ENCODE measurements around the gene NMRK2.
"Not testable (repeated sequence)": the region's sequence is repeated elsewhere in the genome, so short reads cannot be mapped to it uniquely, and the experiment has no call there.

Gene NMRK2

DNA sequence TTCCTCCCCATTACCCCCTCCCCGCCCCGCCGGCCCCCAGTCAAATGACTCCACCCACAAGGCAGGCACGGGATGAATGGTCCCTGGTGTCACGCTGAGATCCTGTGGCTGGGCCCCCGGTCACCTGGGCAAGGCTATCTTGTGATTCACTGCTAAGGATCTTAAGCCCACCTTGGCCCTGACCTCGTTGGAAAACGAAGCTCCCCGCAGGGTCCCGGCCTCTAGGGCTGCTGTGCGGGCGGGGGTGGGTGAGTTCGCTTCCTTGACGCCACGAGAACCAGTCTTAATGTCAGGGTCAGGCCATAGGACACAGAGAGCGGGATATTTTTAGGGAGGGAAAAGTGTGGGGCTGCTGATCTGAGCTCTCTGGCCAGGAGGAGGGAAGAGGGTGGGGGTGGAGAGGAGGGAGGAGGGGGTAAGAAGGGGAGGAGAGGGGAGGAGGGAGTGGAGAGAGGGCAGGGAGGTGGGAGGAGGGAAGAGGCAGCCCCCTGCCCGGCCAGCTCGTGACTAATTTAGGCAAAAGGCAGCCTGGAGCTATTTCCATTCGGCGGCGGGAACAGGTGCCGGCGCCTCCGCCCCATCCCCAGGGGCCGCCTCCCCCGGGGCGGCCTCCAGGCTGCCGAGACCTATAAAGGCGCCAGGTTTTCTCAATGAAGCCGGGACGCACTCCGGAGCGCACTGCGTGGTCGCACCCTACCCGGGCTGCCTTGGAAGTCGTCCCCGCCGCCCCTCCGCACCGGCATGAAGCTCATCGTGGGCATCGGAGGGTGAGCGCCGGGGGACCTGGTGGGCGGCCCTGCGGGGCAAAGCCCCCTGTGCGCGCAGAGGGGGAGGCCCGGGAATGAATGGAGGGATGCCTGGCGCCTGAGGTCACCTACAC lies at the start of gene NMRK2:
TSS of gene NMRK2 (plus strand) at position 139 of the 880 bp plus-strand sequence. CDS start at position 742, 603 bp downstream.
- DNase-seq (ENCODE audit: low spot score), result no peak

DNA sequence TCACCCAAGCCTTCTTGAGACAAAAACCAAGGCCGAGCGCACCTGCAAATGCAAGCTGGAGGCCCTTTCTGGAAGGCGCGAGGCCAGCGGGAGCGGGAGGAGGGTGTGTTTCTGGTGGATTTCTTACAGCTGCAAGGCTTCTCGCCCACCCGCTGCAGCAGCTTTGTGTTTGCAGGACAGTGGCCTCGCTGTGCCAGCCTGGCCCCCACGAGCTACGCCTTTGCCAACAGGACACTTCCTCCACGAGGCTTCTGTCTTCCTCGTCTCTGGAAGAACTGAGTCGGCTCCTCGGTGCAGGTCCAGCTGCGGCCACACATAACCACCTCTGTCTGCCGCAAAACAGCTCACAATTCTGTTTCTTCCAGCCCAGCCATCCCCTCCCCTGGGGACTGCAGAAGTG lies 42.3 kb upstream of the NMRK2 start:
- DNase-seq (ENCODE audit: low spot score), result no peak

- DNase-seq (ENCODE audit: low spot score), result no peak
Observed at GRCh38 chr19:3893509-3894179, 39.2 kb upstream of the NMRK2 start.

DNA sequence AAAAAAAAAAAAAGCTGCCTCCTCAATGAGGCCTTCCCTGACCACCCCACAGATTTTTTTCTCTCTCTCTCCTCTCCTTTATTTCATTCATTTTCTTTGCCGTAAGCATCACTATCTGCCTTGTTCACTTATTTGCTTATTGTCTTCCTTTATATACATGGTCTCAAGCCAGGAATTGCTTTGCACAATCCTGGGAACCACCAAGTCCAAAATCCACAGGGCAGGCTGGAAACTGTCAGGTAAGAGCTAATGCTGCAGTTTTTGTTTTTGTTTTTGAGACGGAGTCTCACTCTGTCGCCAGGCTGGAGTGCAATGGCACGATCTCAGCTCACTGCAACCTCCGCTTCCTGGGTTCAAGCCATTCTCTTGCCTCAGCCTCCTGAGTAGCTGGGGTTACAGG lies 37.9 kb upstream of the NMRK2 start:
- DNase-seq (ENCODE audit: low spot score), result not testable (repeated sequence)

GRCh38 chr19:3895788-3896187 lies 37.1 kb upstream of the NMRK2 start:
- no peak for DNase-seq (ENCODE audit: low spot score)

GRCh38 chr19:3897936-3898335 lies 34.9 kb upstream of the NMRK2 start:
- DNase-seq (ENCODE audit: low spot score), result no peak

- DNase-seq (ENCODE audit: low spot score), result no peak
Observed at GRCh38 chr19:3898426-3898825, 34.4 kb upstream of the NMRK2 start.

- no peak for DNase-seq (ENCODE audit: low spot score)
Observed at GRCh38 chr19:3899531-3900294, 33.2 kb upstream of the NMRK2 start.

- no peak for DNase-seq (ENCODE audit: low spot score)
Observed at GRCh38 chr19:3902317-3902973, 30.4 kb upstream of the NMRK2 start.

DNA sequence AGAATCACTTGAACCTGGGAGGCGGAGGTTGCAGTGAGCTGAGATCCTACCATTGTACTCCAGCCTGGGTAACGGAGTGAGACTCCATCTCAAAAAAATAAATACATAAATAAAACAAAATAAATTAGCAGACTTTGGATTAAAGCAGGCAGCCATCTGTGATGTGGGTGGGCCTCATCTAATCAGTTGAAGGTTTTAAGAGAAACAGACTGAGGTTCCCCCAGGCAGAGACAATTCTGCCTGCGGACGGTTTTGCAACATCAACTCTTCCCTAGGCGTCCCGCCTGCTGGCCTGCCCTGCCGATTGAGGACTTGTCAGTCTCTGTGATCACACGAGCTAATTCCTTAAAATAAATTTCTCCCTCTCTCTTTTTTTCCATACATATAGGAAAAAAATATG lies 28.6 kb upstream of the NMRK2 start:
- no peak for DNase-seq (ENCODE audit: low spot score)

DNA sequence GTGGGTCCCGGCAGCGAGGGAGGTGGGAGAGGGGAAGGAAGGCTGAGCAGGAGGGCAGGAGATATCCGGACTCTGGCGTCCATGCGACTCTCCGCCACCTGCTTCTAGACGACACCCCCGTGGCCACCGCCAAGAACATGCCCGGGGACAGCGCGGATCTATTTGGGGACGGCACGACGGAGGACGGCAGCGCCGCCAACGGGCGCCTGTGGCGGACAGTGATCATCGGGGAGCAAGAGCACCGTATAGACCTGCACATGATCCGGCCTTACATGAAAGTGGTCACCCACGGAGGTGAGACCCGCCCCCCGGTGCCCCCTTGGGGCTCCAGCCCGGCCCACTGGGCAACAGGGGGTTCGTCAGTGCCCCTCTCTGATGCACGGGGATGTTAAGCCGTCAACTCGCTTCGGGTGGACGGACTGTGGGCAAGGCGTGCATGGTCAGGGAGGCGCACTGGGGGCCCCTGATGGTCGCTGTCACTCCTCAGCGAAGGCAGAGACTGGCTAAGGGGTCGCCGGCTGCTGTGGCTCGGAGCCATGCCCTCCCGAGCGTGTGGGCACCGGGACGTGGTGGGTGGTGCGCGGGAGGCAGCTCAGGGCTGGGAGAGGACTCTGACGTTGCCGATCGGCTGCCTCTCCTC lies 25.1 kb upstream of the NMRK2 start:
- no peak for DNase-seq (ENCODE audit: low spot score)

GRCh38 chr19:3908266-3909054 lies 24.4 kb upstream of the NMRK2 start:
- DNase-seq (ENCODE audit: low spot score), result no peak

- no peak for DNase-seq (ENCODE audit: low spot score)
Observed at GRCh38 chr19:3910105-3910504, 22.8 kb upstream of the NMRK2 start.

GRCh38 chr19:3914199-3914598 lies 18.7 kb upstream of the NMRK2 start:
- no peak for DNase-seq (ENCODE audit: low spot score)

- DNase-seq (ENCODE audit: low spot score), result no peak
Observed at GRCh38 chr19:3916033-3916432, 16.8 kb upstream of the NMRK2 start.

GRCh38 chr19:3919793-3920192 lies 13.1 kb upstream of the NMRK2 start:
- no peak for DNase-seq (ENCODE audit: low spot score)

DNA sequence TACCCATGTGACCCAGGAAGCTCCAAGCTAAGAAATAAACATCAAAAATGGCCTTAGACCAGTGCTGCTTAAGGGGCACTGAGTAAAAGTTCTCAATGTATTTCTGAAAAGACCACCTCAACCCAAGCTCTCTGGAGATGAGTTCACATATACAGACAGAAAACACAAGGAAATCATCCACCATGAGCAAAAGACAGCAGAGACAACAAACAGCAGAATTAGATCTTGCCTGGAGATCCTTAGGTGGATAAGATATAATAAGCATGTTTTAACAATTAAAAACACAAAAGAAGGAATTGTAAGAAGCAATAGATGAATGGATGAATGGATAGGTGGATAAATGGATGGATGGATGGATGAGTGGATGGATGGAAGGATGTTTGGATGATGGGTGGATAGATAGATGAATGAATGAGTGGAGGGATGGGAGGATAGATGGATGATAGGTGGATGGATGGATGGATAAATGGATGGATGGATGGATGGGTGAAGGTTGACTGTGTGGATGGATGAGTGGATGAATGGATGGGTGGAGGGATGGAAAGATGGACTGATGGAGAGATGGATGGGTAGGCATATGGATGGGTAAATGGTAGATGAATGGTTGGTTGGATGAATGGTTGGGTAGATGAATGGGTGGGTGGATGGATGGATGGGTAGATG lies 9.6 kb upstream of the NMRK2 start:
- DNase-seq (ENCODE audit: low spot score), result no peak

DNA sequence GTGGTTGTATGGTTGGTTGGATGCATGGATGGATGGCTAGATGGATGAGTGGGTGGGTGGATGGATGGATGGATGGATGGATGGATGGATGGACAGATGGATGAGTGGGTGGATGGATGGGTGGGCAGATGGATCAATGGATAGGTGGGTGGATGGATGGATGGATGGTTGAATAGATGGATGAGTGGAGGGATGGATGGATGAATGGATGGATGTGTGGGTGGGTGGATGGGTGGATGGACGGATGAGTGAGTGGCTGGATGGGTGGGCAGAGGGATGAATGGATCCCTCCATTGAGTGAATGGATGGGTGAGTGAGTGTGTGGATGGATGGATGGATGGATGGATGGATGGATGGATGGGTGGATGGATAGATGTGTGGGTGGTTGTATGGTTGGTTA lies 9.0 kb upstream of the NMRK2 start:
- DNase-seq (ENCODE audit: low spot score), result no peak

DNA sequence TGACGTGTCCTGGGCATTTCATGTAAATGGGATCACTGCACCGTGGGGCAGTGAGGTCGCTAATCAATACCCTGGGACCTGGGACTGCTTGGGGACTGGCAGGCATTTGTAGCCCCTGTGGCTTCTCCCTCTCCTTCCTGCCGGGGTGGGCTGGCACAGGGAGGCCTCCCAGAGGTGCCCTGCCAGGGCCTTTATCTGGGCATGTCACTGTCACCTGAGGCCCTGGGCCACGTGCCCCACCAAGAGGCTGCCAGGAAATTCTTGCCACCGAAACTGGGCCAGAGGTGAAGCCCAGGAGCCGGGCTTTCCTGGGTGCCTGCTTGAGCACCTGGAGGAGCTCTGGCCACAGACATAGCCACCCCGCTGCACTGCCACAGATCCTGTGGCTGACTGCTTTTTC lies 1.8 kb upstream of the NMRK2 start:
- no peak for DNase-seq (ENCODE audit: low spot score)

Data from hepatic stellate cell (primary cell).